OCI-LY1 (cell line): ENCODE data around the gene ZNF609.

Experiments
- H2AFZ ChIP-seq: fragments of 200-600 bp; sonication (generic), shearing (Covaris generic); 2 replicates; pipeline ENCODE4 v1.6.0; 2014; ENCODE audit warnings: antibody characterized with exemption, mild to moderate bottlenecking, low read length
- H3F3A ChIP-seq: fragments of 200-600 bp; sonication (generic), shearing (Covaris generic); 2 replicates; pipeline ENCODE4 v1.6.0; 2014; ENCODE audit warnings: mild to moderate bottlenecking, antibody characterized with exemption, low read length, moderate library complexity; ENCODE audit not compliant: insufficient read depth
- H3K27ac ChIP-seq: fragments of 200-600 bp; sonication (generic); 2 replicates; pipeline ENCODE4 v1.5.1; 2014; ENCODE audit warnings: low read length, mixed run types, mild to moderate bottlenecking, low read depth; ENCODE audit not compliant: poor library complexity, severe bottlenecking
- H3K27me3 ChIP-seq: fragments of 200-600 bp; sonication (generic); 2 replicates; pipeline ENCODE4 v1.6.0; 2014; ENCODE audit warnings: antibody characterized with exemption, mild to moderate bottlenecking, low read length, moderate library complexity; ENCODE audit not compliant: insufficient read depth
- H3K36me3 ChIP-seq: fragments of 200-600 bp; sonication (generic); 2 replicates; pipeline ENCODE4 v1.6.1; 2014; ENCODE audit warnings: mild to moderate bottlenecking, antibody characterized with exemption, low read length, moderate library complexity, mixed read lengths; ENCODE audit not compliant: insufficient read depth
- H3K4me1 ChIP-seq: fragments of 200-600 bp; sonication (generic); 2 replicates; pipeline ENCODE4 v1.5.1; 2014; ENCODE audit warnings: mild to moderate bottlenecking, low read length, moderate library complexity; ENCODE audit not compliant: insufficient read depth, severe bottlenecking
- H3K4me2 ChIP-seq: fragments of 200-600 bp; sonication (generic), shearing (Covaris generic); 2 replicates; pipeline ENCODE4 v1.6.1; 2014; ENCODE audit warnings: low read length
- H3K4me3 ChIP-seq: fragments of 200-600 bp; sonication (generic); 2 replicates; pipeline ENCODE4 v1.5.1; 2014; ENCODE audit warnings: low read length, low read depth, mild to moderate bottlenecking, mixed read lengths; ENCODE audit not compliant: poor library complexity, severe bottlenecking
- H3K79me2 ChIP-seq: fragments of 200-600 bp; shearing (Covaris generic); 2 replicates; pipeline ENCODE4 v1.6.1; 2016; ENCODE audit warnings: mixed run types, low read length, mixed read lengths; ENCODE audit not compliant: insufficient read depth
- H3K9ac ChIP-seq: fragments of 200-600 bp; sonication (generic), shearing (Covaris generic); 2 replicates; pipeline ENCODE4 v1.6.1; 2014; ENCODE audit warnings: mild to moderate bottlenecking, low read length, mixed read lengths
- H3K9me2 ChIP-seq: fragments of 200-600 bp; sonication (generic), shearing (Covaris generic); 2 replicates; pipeline ENCODE4 v1.6.1; 2014; ENCODE audit warnings: low read depth, mild to moderate bottlenecking, low read length, mixed read lengths
- H3K9me3 ChIP-seq: fragments of 200-600 bp; shearing (Covaris generic); 2 replicates; pipeline ENCODE4 v1.6.1; 2014; ENCODE audit warnings: low read length, mixed read lengths
- H4K20me1 ChIP-seq: fragments of 200-600 bp; sonication (generic), shearing (Covaris generic); 2 replicates; pipeline ENCODE4 v1.6.0; 2016; ENCODE audit warnings: mild to moderate bottlenecking, low read length; ENCODE audit not compliant: insufficient read depth
- CTCF ChIP-seq: fragments of 200-600 bp; sonication (generic), shearing (Covaris generic); IDR thresholded peaks from 2 replicates; pipeline ENCODE4 v1.5.1; 2017; ENCODE audit warnings: mild to moderate bottlenecking, antibody characterized with exemption, low read length, moderate library complexity, mixed read lengths
- EZH2 ChIP-seq: fragments of 200-600 bp; sonication (generic), shearing (Covaris generic); IDR thresholded peaks from 2 replicates; pipeline ENCODE4 v1.8.0; 2017; ENCODE audit warnings: borderline replicate concordance, mixed run types, mild to moderate bottlenecking, antibody characterized with exemption, low read length, moderate library complexity, mixed read lengths

Gene ZNF609

GRCh38 chr15:64597477-64597822 lies 137.1 kb downstream of the ZNF609 start:
- H3F3A ChIP-seq: no peaks in the 10 kb centered on the region
- H3K4me3 ChIP-seq: no peak overlapping the region
- no peak for TF ChIP-seq EZH2
- no peak for TF ChIP-seq CTCF
- H3K27ac ChIP-seq: no peak overlapping the region
- H3K79me2 ChIP-seq: peaks cover 9% of the 10 kb centered on the region; the same call in 1 of the 2 replicates
- no peak overlapping the region for H3K9ac ChIP-seq
- H4K20me1 ChIP-seq: no peaks in the 10 kb centered on the region
- peak overlapping the region; percentile 31; the same call in 1 of the 2 replicates for H3K4me2 ChIP-seq
- H3K4me1 ChIP-seq: peaks cover 44% of the 10 kb centered on the region
- no peaks in the 10 kb centered on the region for H3K9me2 ChIP-seq
- no peaks in the 10 kb centered on the region for H3K27me3 ChIP-seq
- H3K9me3 ChIP-seq: no peaks in the 10 kb centered on the region
- no peaks in the 10 kb centered on the region for H3K36me3 ChIP-seq
- no peak overlapping the region for H2AFZ ChIP-seq

GRCh38 chr15:64599226-64599625 lies 138.8 kb downstream of the ZNF609 start:
- H3K36me3 ChIP-seq: no peaks in the 10 kb centered on the region
- peaks cover 9% of the 10 kb centered on the region; the same call in 1 of the 2 replicates for H3K79me2 ChIP-seq
- no peaks in the 10 kb centered on the region for H3K27me3 ChIP-seq
- H2AFZ ChIP-seq: no peak overlapping the region
- H3K9me3 ChIP-seq: no peaks in the 10 kb centered on the region
- no peak overlapping the region for H3K4me2 ChIP-seq
- no peaks in the 10 kb centered on the region for H3K9me2 ChIP-seq
- H3K4me3 ChIP-seq: no peak overlapping the region
- no peak overlapping the region for H3K9ac ChIP-seq
- no peak overlapping the region for H3K27ac ChIP-seq
- no peaks in the 10 kb centered on the region for H3F3A ChIP-seq
- no peaks in the 10 kb centered on the region for H4K20me1 ChIP-seq
- H3K4me1 ChIP-seq: peaks cover 44% of the 10 kb centered on the region
- no peak for TF ChIP-seq EZH2

- H3K79me2 ChIP-seq: peaks cover 9% of the 10 kb centered on the region; the same call in 1 of the 2 replicates
- H3K36me3 ChIP-seq: no peaks in the 10 kb centered on the region
- peaks cover 44% of the 10 kb centered on the region for H3K4me1 ChIP-seq
- no peaks in the 10 kb centered on the region for H3F3A ChIP-seq
- H3K4me2 ChIP-seq: no peak overlapping the region
- H3K9me2 ChIP-seq: no peaks in the 10 kb centered on the region
- TF ChIP-seq EZH2 (no peak), CTCF (no peak)
- H3K27ac ChIP-seq: no peak overlapping the region
- no peak overlapping the region for H2AFZ ChIP-seq
- no peaks in the 10 kb centered on the region for H3K9me3 ChIP-seq
- no peaks in the 10 kb centered on the region for H4K20me1 ChIP-seq
- H3K4me3 ChIP-seq: no peak overlapping the region
- H3K27me3 ChIP-seq: no peaks in the 10 kb centered on the region
- no peak overlapping the region for H3K9ac ChIP-seq
Measured at GRCh38 chr15:64599716-64600115, 139.3 kb downstream of the ZNF609 start.

GRCh38 chr15:64600794-64601193 lies 140.4 kb downstream of the ZNF609 start:
- Histone ChIP-seq H3K9ac (no peak overlapping the region), H4K20me1 (no peaks in the 10 kb centered on the region), H3K36me3 (no peaks in the 10 kb centered on the region), H3K27ac (no peak overlapping the region), H3K4me3 (no peak overlapping the region), H3K9me2 (no peaks in the 10 kb centered on the region), H3K4me1 (peaks cover 44% of the 10 kb centered on the region), H3K27me3 (no peaks in the 10 kb centered on the region), H2AFZ (no peak overlapping the region), H3K9me3 (no peaks in the 10 kb centered on the region), H3K4me2 (no peak overlapping the region), H3F3A (no peaks in the 10 kb centered on the region), H3K79me2 (peaks cover 14% of the 10 kb centered on the region; the same call in 1 of the 2 replicates)
- no peak for TF ChIP-seq EZH2
- no peak for TF ChIP-seq CTCF
